Breast epithelium (tissue), 4 donors: ENCODE data around the gene ROMO1. TPM values are rescaled to one million over a fixed set of nuclear protein-coding genes. Genes with fewer than 3 reads are reported as not detected.

Experiments
- DNase-seq, 2 donors: peaks; one replicate each; pipeline ENCODE4 v3.0.0-alpha.2; 2019; ENCODE audit warnings: low spot score in 2 of 2
- H3K27ac ChIP-seq, 2 donors: fragments of 200-600 bp; sonication (generic) in 1 of 2; one replicate each; pipeline ENCODE4 v1.5.1; 2016 to 2019; ENCODE audit warnings: mild to moderate bottlenecking in 1 of 2
- H3K27me3 ChIP-seq, 2 donors: fragments of 200-600 bp; sonication (generic) in 1 of 2; one replicate each; pipeline versions ENCODE4 v1.5.1 to v1.6.0; 2017 to 2019; ENCODE audit warnings: control low read depth in 1 of 2, mild to moderate bottlenecking in 1 of 2
- H3K36me3 ChIP-seq: fragments of 200-600 bp; one replicate; pipeline ENCODE4 v1.5.1; 2019
- H3K4me1 ChIP-seq, 2 donors: fragments of 200-600 bp; sonication (generic); one replicate each; pipeline ENCODE4 v1.5.1; 2016 to 2019; ENCODE audit warnings: control low read depth in 1 of 2
- H3K4me3 ChIP-seq, 3 donors: fragments of 200-600 bp; sonication (generic); 1 replicate in 2 of 3; 2 replicates in 1 of 3; pipeline ENCODE4 v1.5.1; 2016 to 2019; ENCODE audit warnings: mild to moderate bottlenecking in 3 of 3, moderate library complexity in 2 of 3
- H3K9me3 ChIP-seq, 2 donors: fragments of 200-600 bp; sonication (generic) in 1 of 2; one replicate each; pipeline ENCODE4 v1.5.1; 2016 to 2019; ENCODE audit warnings: control low read depth in 1 of 2
- POLR2A ChIP-seq: fragments of 450-650 bp; IDR thresholded peaks from one replicate; pipeline ENCODE4 v1.6.1; 2016; ENCODE audit warnings: antibody characterized with exemption, mild to moderate bottlenecking, moderate library complexity
- POLR2AphosphoS5 ChIP-seq, 3 donors: sonication (generic); formaldehyde crosslinking; IDR thresholded peaks; one replicate each; pipeline ENCODE4 v1.6.1; 2017; ENCODE audit warnings: antibody characterized with exemption in 3 of 3
- intact Hi-C: fragments of 100-400 bp; cut with DNase I; formaldehyde crosslinking; loops from one replicate; pipeline ENCODE4 v1.15.1; 2023; ENCODE audit warnings: low total_unique reads
- total RNA-seq, 3 donors: library from RNA; depleted of rRNA; stranded (reverse); fragments of >200 nt; gene quantifications; one replicate each; pipeline ENCODE4 v1.1.0, GENCODE V29; 2016
- TF ChIP-seq, protein P1 (sequence below), 3 donors: fragments of 450-650 bp; IDR thresholded peaks; one replicate each; pipeline ENCODE4 v1.5.1; 2016 to 2017; ENCODE audit warnings: antibody characterized with exemption in 3 of 3, mild to moderate bottlenecking in 3 of 3, moderate library complexity in 3 of 3

ROMO1 gene
- total RNA-seq, 3 donors from 2014 or later, result 231 to 348 (median 306) TPM

DNA sequence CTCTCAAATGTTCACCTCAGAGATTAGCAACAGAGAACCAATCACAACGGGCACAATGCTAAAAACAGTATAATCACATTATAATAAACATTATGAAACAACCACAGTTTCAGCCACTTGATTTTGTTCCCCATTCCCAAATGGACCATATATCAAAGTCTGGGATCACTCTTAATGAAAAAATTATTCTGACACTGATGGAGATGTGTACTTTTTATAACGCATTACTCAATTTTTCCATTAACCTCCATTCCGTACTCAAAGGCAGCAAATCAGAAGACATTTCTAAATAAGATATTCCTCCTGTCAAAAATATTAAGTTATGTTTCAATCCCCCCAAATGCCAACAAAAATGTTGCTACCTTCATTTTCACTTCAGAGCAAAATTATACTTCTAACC, 37.3 kb upstream of the ROMO1 start:
- H3K27ac ChIP-seq, result peak overlapping the region; percentile 46 to 68
- H3K9me3 ChIP-seq, result no peaks in the 10 kb centered on the region
- peaks cover 3 to 22% of the 10 kb centered on the region in 2 donors for H3K4me1 ChIP-seq
- H3K36me3 ChIP-seq, result no peaks in the 10 kb centered on the region
- intact Hi-C loops, result no loop called here
- H3K4me3 ChIP-seq, result peak overlapping the region in 2 of 3 donors; percentile 85 to 93
- TF ChIP-seq POLR2AphosphoS5 (IDR thresholded peaks at IDR 0.05), result no peak
- TF ChIP-seq, protein P1, sequence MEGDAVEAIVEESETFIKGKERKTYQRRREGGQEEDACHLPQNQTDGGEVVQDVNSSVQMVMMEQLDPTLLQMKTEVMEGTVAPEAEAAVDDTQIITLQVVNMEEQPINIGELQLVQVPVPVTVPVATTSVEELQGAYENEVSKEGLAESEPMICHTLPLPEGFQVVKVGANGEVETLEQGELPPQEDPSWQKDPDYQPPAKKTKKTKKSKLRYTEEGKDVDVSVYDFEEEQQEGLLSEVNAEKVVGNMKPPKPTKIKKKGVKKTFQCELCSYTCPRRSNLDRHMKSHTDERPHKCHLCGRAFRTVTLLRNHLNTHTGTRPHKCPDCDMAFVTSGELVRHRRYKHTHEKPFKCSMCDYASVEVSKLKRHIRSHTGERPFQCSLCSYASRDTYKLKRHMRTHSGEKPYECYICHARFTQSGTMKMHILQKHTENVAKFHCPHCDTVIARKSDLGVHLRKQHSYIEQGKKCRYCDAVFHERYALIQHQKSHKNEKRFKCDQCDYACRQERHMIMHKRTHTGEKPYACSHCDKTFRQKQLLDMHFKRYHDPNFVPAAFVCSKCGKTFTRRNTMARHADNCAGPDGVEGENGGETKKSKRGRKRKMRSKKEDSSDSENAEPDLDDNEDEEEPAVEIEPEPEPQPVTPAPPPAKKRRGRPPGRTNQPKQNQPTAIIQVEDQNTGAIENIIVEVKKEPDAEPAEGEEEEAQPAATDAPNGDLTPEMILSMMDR (IDR thresholded peaks at IDR 0.05), result no peak
- no peak for TF ChIP-seq POLR2A
- H3K27me3 ChIP-seq, result no peaks in the 10 kb centered on the region
- no peak for DNase-seq

- intact Hi-C loops, result no loop called here
- Histone ChIP-seq H3K9me3 (no peaks in the 10 kb centered on the region), H3K4me1 (peaks cover 3 to 20% of the 10 kb centered on the region in 2 donors), H3K27me3 (no peaks in the 10 kb centered on the region), H3K4me3 (peak overlapping the region in 2 of 3 donors; percentile 85 to 93), H3K36me3 (no peaks in the 10 kb centered on the region), H3K27ac (peak overlapping the region; percentile 9 to 31)
- DNase-seq, result no peak
- TF ChIP-seq POLR2AphosphoS5 (IDR thresholded peaks at IDR 0.05) (no peak), POLR2A (no peak)
- TF ChIP-seq, protein P1 (IDR thresholded peaks at IDR 0.05), result no peak
Observed at GRCh38 chr20:35662551-35662950, 36.7 kb upstream of the ROMO1 start.

- DNase-seq, result peak in 1 of 2 donors; percentile 34
- intact Hi-C loops, result no loop called here
Observed at GRCh38 chr20:35663516-35664465, 35.4 kb upstream of the ROMO1 start.

DNA sequence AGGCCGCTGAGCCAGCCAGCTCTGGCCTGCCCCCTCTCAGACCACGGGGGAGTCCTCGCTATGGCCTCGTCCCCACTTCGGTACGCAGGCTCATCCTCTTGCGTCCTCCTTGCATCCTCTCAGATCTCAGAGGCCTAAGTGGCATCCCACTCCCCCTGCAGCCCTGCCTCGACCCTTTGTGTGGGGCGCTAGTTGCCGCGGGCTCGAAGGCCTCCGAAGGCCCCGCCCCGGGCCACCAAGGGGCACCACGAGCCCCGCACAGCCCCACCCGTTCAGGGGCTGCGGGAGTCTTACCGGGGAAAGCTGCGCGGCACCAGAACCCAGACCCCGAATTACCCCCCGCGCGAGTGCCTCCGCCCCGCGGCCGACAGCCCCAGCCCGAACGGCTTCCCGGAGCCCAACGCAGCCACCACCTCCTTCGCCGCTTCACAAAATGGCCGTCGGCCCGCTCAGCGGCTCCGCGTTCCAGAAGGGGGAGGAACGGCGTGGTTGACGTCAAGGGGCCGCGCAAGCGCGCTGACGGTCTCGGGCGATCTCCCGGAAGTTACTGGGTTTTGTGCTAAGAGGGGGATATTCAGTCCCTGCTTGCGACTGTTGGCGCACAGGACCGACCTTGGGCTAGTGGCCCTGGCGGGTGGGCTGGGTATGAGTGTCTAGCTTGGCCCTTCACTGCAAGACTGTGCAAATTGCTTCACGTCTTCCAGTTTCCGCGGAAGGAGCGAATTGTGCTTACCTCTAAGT, 34.6 kb upstream of the ROMO1 start, which contains the start of the genes CPNE1 and RBM12:
TSS of gene CPNE1 (minus strand) at position 435 of the 741 bp plus-strand sequence. CDS start 31,977 bp downstream, outside the sequence.
TSS of gene RBM12 (minus strand) at position 435 of the 741 bp plus-strand sequence. CDS start 9,578 bp downstream, outside the sequence.
- Histone ChIP-seq H3K4me3 (peak within 1 kb of the TSS; percentile 72 to 93 (median 85)), H3K27me3 (no peaks in the 10 kb centered on the region), H3K9me3 (no peaks in the 10 kb centered on the region), H3K4me1 (peaks cover 3 to 14% of the 10 kb centered on the region in 2 donors), H3K36me3 (no peaks in the 10 kb centered on the region), H3K27ac (peak within 1 kb of the TSS; percentile 99)
- TF ChIP-seq, protein P1 (IDR thresholded peaks at IDR 0.05), result peak in 1 of 3 donors; percentile 7
- TF ChIP-seq POLR2A, result peak; percentile 95
- TF ChIP-seq POLR2AphosphoS5 (IDR thresholded peaks at IDR 0.05), result peak; percentile 93 to 99 (median 98)
- DNase-seq, result peak; percentile 87 to 94
- intact Hi-C loops, result no loop called here

More at GRCh38 chr20:35663516-35664465, 35.4 kb upstream of the ROMO1 start:
- Histone ChIP-seq H3K27me3 (no peaks in the 10 kb centered on the region), H3K9me3 (no peaks in the 10 kb centered on the region), H3K4me1 (peaks cover 3 to 14% of the 10 kb centered on the region in 2 donors), H3K4me3 (peak overlapping the region; percentile 72 to 93 (median 85)), H3K27ac (peak overlapping the region; percentile 99), H3K36me3 (no peaks in the 10 kb centered on the region)
- TF ChIP-seq, protein P1 (IDR thresholded peaks at IDR 0.05), result no peak
- TF ChIP-seq POLR2AphosphoS5 (IDR thresholded peaks at IDR 0.05) (no peak), POLR2A (no peak)
